Vagina (tissue), 2 donors: ENCODE measurements around the gene ARHGAP23.

Source experiments
- CTCF ChIP-seq, 3 experiments: fragments of 450-650 bp in 2 of 3; fragments of 200-600 bp in 1 of 3; sonication (generic) in 1 of 3; IDR thresholded peaks; one replicate each; pipeline ENCODE4 v1.5.1; 2017 to 2019; ENCODE audit warnings: antibody characterized with exemption in 3 of 3, mild to moderate bottlenecking in 2 of 3, moderate library complexity in 2 of 3
- POLR2AphosphoS5 ChIP-seq, 2 donors: sonication (generic); formaldehyde crosslinking; IDR thresholded peaks; one replicate each; pipeline ENCODE4 v1.9.0; 2017; ENCODE audit warnings: antibody characterized with exemption in 2 of 2, mild to moderate bottlenecking in 2 of 2, low read depth in 1 of 2; ENCODE audit not compliant: insufficient read depth in 1 of 2

- no peak for TF ChIP-seq POLR2AphosphoS5 (IDR thresholded peaks at IDR 0.05; ENCODE audit: insufficient read depth in 1 of 2, low read depth in 1 of 2)
- no peak for TF ChIP-seq CTCF (IDR thresholded peaks at IDR 0.05)
These were observed 23.9 kb upstream of the ARHGAP23 start for GRCh38 chr17:38404174-38404943.
